ENCODE results near the gene NARF. TPM values are rescaled to one million over a fixed set of nuclear protein-coding genes. Genes with fewer than 3 reads are reported as not detected.

NARF gene
- total RNA-seq, 1 experiment from 2014 or later: 58.5 TPM

DNA sequence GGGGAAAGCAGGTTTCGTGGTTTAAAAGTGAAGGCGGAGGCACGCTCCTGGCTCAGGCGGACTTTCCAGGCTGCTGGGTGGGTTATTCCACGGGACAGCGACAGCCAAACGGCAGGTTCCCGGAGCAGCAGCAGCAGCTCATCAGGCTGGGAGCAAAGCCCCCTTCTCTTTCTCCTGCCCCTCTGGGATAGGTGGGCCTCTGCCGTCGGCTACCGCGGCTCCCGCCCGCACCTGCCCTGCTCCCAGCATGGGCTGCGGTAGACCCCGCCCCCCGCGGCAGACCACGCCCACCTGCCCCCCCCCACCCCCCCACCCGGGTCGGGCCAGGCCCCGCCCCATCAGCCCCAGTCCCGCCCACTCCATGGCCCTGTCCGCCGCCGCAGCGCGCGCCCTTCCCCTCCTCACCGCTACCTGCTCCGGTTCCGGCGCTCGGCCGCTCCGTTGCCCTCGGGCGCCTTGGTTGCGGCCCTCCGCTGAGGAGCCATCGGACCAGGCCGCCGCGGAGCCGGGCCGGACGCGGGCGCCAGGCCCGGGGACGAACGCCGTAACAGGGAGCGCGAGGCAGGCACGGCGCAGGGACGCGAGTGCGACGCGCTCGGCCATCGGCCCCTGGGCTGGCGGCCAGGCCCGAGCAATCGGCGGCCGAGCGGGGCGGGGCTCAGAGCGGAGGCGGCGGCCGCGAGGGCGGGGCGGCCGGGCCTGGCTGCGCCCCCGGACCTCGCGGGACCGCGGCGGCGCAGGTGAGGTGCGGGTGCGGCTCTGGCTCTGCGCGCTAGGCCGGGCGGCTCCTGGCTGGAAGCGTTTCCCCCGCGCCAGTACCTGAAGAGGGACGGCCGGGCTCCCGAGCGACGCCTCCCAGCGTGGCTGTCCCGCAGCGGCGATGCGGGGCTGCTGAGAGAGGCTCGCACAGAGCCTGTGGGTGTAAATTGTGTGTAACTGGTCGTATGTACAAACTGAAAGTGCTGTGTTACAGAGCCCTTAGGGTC, 40.2 kb upstream of the NARF start, which contains the start of the genes HEXD and OGFOD3:
Gene HEXD (plus strand): TSS at position 347 of the 986 bp plus-strand sequence. CDS start 1,453 bp downstream, outside the sequence.
Gene OGFOD3 (minus strand): TSS at position 586 of the 986 bp plus-strand sequence. CDS start 101 bp downstream, at position 485.
- DNase-seq (ENCODE audit: low read depth in 1 of 2, low spot score in 2 of 2): peak; percentile 83 to 98
- Histone ChIP-seq H3K27me3 (replicated peaks) (no peaks in the 10 kb centered on the region), H3K27ac (peak within 1 kb of the TSS; percentile 63), H3K4me3 (peak within 1 kb of the TSS; percentile 100), H3K9me3 (replicated peaks) (peaks cover 9% of the 10 kb centered on the region; the same call in 1 of the 2 replicates), H3K4me1 (replicated peaks) (peaks cover 22% of the 10 kb centered on the region), H3K36me3 (peaks cover 46% of the 10 kb centered on the region)

DNA sequence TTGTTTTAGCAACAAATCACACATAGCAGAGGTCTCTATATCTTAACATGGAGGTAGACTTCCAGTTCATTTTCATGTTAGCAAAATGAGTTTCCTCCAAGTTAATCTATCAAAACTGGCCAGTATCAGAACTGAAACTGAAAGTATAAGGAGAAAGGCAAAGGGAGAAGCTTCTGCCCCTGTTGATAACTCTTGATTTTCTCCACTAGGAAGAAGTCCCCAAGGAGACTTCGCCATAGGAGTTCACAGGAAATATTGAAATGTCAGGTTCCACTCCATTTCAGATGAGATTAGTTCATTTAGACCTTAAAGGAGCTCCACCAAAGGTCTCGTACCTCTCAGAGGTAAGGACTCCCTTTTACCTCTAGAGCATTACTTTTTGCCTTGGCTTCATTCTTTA, 39.0 kb upstream of the NARF start:
- H3K4me3 ChIP-seq: peak overlapping the region; percentile 100; the same call in 1 of the 2 replicates
- peaks cover 48% of the 10 kb centered on the region for H3K36me3 ChIP-seq
- H3K4me1 ChIP-seq (replicated peaks): peaks cover 17% of the 10 kb centered on the region
- H3K9me3 ChIP-seq (replicated peaks): peaks cover 9% of the 10 kb centered on the region; the same call in 1 of the 2 replicates
- H3K27me3 ChIP-seq (replicated peaks): no peaks in the 10 kb centered on the region
- H3K27ac ChIP-seq: no peak overlapping the region
- DNase-seq (ENCODE audit: low read depth in 1 of 2, low spot score in 2 of 2): no peak

DNA sequence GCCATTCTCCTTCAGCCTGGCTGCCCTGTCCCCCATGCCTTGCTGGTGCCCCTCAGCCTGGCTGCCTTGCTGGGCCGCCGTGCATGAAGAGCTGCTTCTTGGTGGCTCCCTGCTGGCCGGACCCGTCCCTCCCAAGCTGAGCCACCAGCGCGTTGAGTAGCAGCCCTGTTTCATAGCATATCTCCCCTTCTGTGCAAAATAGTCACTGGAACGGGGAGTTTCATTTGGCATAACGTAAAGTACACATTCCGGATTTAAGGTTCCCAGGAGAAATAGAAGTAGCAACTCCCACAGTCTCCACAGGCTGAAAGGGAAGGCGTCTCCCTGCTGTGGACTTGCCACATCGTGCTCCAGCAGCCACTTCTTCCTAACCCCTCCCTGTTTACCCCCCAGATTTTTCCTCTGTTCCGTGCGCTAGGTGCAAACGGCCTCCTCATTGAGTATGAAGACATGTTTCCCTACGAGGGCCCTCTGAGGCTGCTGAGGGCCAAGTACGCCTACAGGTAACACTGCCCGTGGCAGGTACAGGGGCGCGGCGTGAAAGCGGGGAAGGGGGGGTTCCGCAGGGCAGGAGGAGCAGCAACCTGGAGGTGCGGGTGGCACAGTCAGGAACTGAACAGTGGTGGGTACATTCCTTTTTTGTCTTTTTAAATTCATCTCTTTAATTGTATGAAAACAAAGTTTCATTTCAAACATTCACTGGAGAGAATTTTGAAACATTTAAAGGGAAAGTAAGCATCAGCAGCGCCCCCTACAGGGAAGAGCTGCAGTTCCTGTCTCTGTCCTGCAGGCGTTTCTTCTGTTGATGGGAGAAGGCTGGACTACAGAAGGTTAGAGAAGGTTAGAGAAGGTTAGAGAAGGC, 34.3 kb upstream of the NARF start:
- no peaks in the 10 kb centered on the region for H3K27me3 ChIP-seq (replicated peaks)
- no peak overlapping the region for H3K4me3 ChIP-seq
- DNase-seq (ENCODE audit: low read depth in 1 of 2, low spot score in 2 of 2): peak in 1 of 2 experiments; percentile 59
- H3K9me3 ChIP-seq (replicated peaks): 0 out of 2 replicates have a peak, but pooled peaks cover 3% of the 10 kb centered on the region
- H3K4me1 ChIP-seq (replicated peaks): peaks cover 4% of the 10 kb centered on the region; the same call in 1 of the 2 replicates
- no peak overlapping the region for H3K27ac ChIP-seq
- H3K36me3 ChIP-seq: peaks cover 34% of the 10 kb centered on the region

DNA sequence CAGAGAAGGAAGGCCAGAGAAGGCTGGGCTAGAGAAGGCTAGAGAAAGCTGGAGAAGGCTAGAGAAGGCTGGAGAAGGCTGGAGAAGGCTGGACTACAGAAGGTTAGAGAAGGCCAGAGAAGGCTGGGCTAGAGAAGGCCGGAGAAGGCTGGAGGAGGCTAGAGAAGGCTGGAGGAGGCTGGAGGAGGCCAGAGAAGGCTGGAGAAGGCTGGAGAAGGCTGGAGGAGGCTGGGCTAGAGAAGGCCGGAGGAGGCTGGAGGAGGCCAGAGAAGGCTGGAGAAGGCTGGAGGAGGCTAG, 33.7 kb upstream of the NARF start:
- no peak for DNase-seq (ENCODE audit: low read depth in 1 of 2, low spot score in 2 of 2)
- H3K9me3 ChIP-seq (replicated peaks): 0 out of 2 replicates have a peak, but pooled peaks cover 3% of the 10 kb centered on the region
- peaks cover 34% of the 10 kb centered on the region for H3K36me3 ChIP-seq
- no peaks in the 10 kb centered on the region; the same call in 1 of the 2 replicates for H3K4me1 ChIP-seq (replicated peaks)
- no peaks in the 10 kb centered on the region for H3K27me3 ChIP-seq (replicated peaks)
- H3K4me3 ChIP-seq: no peak overlapping the region
- no peak overlapping the region for H3K27ac ChIP-seq

DNA sequence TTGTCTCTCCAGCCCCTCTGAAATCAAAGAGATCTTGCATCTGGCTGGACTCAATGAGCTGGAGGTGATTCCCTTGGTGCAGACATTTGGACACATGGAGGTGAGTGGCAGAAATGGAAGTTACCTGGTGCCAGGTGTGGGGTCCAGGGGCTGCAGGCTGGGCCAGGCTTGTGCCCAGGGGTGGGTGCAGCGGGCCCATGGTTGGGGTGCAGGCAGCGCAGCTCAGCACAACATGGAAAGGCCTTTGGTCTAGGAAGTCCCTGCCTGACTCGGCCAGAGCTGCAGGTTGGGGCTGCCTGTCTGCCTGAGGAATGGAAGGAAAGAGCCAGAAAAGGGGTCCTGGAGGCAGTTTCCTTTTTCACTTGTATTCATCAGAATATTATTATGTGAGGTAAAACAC, 30.0 kb upstream of the NARF start:
- Histone ChIP-seq H3K36me3 (peaks cover 10% of the 10 kb centered on the region), H3K4me1 (replicated peaks) (no peaks in the 10 kb centered on the region), H3K4me3 (no peak overlapping the region), H3K27ac (no peak overlapping the region), H3K9me3 (replicated peaks) (no peaks in the 10 kb centered on the region), H3K27me3 (replicated peaks) (no peaks in the 10 kb centered on the region)
- DNase-seq (ENCODE audit: low read depth in 1 of 2, low spot score in 2 of 2): no peak

DNA sequence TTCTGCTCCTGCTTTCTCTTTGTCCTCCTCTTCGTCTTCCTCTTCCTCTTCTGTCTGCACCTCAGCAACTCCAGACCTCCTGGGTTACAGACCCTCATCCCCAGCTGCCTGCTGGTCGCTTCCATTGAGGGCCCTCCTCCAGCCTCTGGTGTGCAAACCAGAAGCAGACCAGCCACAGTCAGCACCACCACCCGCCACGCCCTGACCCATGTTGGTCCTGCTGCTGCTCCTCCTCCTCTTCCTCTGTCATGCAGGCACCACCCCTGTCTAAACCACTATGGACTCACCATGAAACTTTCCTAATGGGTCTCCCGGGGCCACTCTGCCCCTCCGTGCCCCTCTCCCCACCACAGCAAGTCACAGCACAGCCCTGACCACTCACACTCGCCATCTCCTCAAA, 28.7 kb upstream of the NARF start:
- no peaks in the 10 kb centered on the region for H3K4me1 ChIP-seq (replicated peaks)
- H3K4me3 ChIP-seq: no peak overlapping the region
- no peak for DNase-seq (ENCODE audit: low read depth in 1 of 2, low spot score in 2 of 2)
- no peaks in the 10 kb centered on the region for H3K9me3 ChIP-seq (replicated peaks)
- H3K27ac ChIP-seq: no peak overlapping the region
- no peaks in the 10 kb centered on the region for H3K27me3 ChIP-seq (replicated peaks)
- peaks cover 10% of the 10 kb centered on the region for H3K36me3 ChIP-seq

DNA sequence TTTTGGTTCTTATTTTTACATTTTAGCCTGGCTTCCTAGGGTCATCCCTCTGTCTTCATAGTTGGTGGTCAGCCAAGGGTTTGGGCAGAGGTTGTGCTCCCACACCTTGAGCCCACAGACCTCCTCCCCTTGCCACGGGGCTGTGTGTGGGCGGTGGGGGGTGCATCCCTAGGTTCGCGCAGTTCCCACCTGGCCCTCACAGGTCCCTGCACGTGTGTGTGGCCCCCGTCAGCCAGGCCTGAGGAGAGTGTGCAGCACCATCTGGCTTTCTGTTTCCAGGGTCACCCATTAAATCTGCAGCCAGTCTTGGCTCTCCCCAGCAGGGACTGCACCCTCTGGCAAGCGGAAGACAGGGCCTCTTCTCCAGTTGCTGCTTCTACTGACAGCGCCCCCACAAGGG, 26.5 kb upstream of the NARF start:
- no peaks in the 10 kb centered on the region for H3K27me3 ChIP-seq (replicated peaks)
- no peak for DNase-seq (ENCODE audit: low read depth in 1 of 2, low spot score in 2 of 2)
- no peaks in the 10 kb centered on the region for H3K9me3 ChIP-seq (replicated peaks)
- H3K36me3 ChIP-seq: peaks cover 27% of the 10 kb centered on the region
- H3K4me1 ChIP-seq (replicated peaks): peaks cover 5% of the 10 kb centered on the region; the same call in 1 of the 2 replicates
- no peak overlapping the region for H3K27ac ChIP-seq
- H3K4me3 ChIP-seq: no peak overlapping the region

DNA sequence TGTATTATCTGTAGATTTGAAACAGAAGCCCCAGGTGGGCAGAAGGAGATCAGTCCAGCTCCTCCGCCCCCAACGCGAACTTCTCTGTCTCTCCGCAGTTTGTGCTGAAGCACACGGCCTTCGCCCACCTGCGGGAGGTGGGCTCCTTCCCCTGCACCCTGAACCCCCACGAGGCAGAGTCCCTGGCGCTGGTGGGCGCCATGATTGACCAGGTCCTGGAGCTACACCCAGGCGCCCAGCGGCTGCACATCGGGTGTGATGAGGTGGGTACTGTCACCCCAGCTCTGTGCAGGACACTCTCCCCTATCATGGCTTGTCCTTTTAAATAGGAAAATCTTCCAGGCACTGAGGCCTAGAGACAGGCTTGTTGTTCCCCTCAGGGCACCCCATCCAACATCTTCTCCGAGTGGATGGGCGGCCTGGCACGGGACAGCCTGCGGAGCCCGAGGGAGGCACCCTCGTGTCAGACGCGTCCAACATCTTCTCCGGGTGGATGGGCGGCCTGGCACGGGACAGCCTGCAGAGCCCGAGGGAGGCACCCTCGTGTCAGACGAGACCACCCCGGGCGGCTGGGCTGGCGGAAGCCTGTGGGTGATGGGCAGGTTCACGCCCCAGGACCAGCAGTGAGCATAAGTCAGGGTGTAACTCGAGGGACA, 24.9 kb upstream of the NARF start:
- no peaks in the 10 kb centered on the region for H3K27me3 ChIP-seq (replicated peaks)
- peaks cover 38% of the 10 kb centered on the region for H3K36me3 ChIP-seq
- H3K4me1 ChIP-seq (replicated peaks): peaks cover 5% of the 10 kb centered on the region; the same call in 1 of the 2 replicates
- no peak overlapping the region for H3K27ac ChIP-seq
- H3K4me3 ChIP-seq: no peak overlapping the region
- no peak for DNase-seq (ENCODE audit: low read depth in 1 of 2, low spot score in 2 of 2)
- H3K9me3 ChIP-seq (replicated peaks): no peaks in the 10 kb centered on the region

DNA sequence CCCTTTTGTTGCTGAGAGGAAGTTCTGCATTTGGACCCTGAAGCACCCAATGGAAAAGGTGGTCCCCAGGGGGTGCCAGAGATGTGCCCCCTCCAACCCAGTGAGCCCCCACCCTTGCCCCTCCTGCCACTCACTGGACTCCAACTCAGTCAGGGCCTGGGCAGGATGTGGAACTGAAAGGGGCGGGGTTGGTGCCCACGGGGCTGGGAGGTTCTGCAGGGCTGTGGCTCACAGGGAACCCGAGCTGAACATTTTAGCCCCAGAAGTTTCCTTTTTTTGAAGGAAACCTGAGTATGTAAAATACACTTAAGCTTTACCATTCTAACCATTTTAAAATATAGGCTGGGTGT, 24.4 kb upstream of the NARF start:
- Histone ChIP-seq H3K27ac (no peak overlapping the region), H3K9me3 (replicated peaks) (no peaks in the 10 kb centered on the region), H3K4me3 (no peak overlapping the region), H3K4me1 (replicated peaks) (peaks cover 5% of the 10 kb centered on the region; the same call in 1 of the 2 replicates), H3K27me3 (replicated peaks) (no peaks in the 10 kb centered on the region), H3K36me3 (peaks cover 43% of the 10 kb centered on the region)
- no peak for DNase-seq (ENCODE audit: low read depth in 1 of 2, low spot score in 2 of 2)

DNA sequence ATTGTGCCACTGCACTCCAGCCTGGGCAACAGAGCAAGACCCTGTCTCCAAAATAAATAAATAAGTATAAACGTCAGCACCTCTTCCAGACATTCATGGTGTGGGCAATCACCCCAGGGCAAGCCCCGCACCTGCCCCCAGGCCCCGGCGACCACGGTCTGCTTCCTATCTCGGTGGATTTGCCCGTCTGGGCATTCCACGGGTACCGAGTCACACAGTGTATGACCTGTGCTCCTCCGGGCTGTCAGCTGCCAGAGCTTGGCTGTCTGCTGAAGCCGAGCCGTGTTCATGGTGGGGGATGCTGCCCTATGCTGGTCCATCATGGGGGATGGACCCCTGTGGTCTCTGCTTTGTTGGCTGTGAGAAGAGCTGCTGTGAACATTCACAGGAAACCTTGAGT, 23.4 kb upstream of the NARF start:
- no peak overlapping the region for H3K27ac ChIP-seq

DNA sequence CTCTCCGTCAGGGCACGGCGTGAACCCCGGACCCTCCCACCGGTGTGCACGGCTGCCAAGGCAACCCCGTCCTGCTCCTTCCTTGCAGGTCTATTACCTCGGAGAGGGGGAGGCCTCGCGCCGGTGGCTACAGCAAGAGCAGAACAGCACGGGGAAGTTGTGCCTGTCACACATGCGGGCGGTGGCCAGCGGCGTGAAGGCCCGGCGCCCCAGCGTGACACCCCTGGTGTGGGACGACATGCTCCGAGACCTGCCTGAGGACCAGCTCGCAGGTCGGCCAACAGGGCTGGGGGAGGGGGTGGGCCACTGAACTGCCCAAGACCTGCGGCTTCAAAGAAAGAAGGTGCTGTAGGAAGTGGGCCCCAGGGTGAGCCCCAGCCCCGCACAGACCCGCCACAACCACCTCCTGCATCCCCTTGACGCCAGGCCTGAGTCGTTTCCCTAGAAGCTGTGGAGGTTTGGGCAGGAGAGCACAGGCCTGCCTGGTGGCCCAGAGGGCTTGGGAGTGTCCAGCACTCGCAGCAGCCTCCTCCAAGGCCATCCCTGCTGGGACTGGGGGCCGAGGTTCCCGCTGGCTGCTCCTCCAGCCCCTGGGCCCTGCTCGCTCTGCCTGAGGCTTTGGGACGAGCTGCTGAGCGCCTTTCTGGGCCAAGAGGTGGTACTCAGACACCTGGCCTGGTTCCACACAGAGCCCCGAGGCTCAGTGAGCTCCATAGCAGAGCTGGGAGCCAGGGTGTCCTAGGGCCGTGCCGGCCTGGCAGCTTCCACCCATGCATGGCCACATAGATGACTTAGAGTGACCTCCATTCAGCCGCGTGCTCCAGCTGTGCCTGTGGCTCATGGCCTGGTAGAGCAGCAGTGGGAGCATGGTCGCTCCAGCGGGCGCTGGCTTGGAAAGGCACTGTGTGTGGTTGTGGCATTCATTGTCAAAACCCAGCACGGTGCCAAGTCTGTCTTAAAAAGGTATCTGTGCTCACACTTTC, 22.6 kb upstream of the NARF start:
- Histone ChIP-seq H3K36me3 (peaks cover 58% of the 10 kb centered on the region), H3K27me3 (replicated peaks) (no peaks in the 10 kb centered on the region), H3K27ac (no peak overlapping the region), H3K4me1 (replicated peaks) (peaks cover 5% of the 10 kb centered on the region; the same call in 1 of the 2 replicates), H3K4me3 (no peak overlapping the region), H3K9me3 (replicated peaks) (no peaks in the 10 kb centered on the region)
- DNase-seq (ENCODE audit: low read depth in 1 of 2, low spot score in 2 of 2): peak in 1 of 2 experiments; percentile 51

More for the DNA sequence above, 23.4 kb upstream of the NARF start:
- Histone ChIP-seq H3K27me3 (replicated peaks) (no peaks in the 10 kb centered on the region), H3K9me3 (replicated peaks) (no peaks in the 10 kb centered on the region), H3K4me1 (replicated peaks) (peaks cover 5% of the 10 kb centered on the region; the same call in 1 of the 2 replicates), H3K4me3 (no peak overlapping the region), H3K36me3 (peaks cover 52% of the 10 kb centered on the region)
- peak in 1 of 2 experiments; percentile 55 for DNase-seq (ENCODE audit: low read depth in 1 of 2, low spot score in 2 of 2)

DNA sequence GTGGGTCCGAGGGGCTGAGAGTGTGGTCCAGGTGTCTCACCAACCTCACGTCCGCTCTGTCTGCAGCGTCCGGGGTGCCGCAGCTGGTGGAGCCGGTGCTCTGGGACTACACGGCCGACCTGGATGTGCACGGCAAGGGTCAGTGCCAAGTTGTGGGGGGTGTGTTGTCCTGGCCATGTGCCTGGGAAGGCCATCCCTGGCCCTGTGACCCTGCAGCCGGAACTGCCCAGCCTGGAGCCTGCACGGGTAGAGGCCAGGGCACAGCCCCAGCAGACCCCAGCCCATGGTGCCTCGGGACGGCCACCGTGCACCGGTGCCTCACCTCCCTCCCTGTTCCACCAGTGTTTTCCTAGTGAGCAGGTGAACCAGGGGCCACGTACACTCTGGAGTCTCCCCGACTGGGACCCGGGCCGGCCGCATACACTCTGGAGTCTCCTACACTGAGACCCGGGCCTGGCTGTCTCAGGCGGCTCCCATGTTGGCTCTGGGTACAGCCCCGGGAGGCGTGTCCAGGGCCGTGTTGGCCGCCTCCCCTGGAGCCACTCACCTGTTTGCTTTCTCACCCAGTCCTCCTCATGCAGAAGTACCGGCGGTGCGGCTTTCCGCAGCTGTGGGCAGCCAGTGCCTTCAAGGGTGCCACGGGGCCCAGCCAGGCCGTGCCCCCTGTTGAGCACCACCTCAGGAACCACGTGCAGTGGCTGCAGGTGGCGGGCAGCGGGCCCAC, 21.8 kb upstream of the NARF start:
- Histone ChIP-seq H3K36me3 (peaks cover 62% of the 10 kb centered on the region), H3K27ac (no peak overlapping the region), H3K4me1 (replicated peaks) (peaks cover 5% of the 10 kb centered on the region; the same call in 1 of the 2 replicates)

More for the DNA sequence above, 21.8 kb upstream of the NARF start:
- peak in 1 of 2 experiments; percentile 52 for DNase-seq (ENCODE audit: low read depth in 1 of 2, low spot score in 2 of 2)
- Histone ChIP-seq H3K9me3 (replicated peaks) (no peaks in the 10 kb centered on the region), H3K27me3 (replicated peaks) (no peaks in the 10 kb centered on the region), H3K4me3 (no peak overlapping the region)

All from SJSA1 (cell line).